Esophagus squamous epithelium (tissue), 4 donors: ENCODE measurements around the gene KCNAB1.
"Not testable (repeated sequence)": the region's sequence is repeated elsewhere in the genome, so short reads cannot be mapped to it uniquely, and the experiment has no call there.

Experiments used
- CTCF ChIP-seq, 6 experiments: fragments of 450-650 bp in 4 of 6; fragments of 200-600 bp in 2 of 6; sonication (generic) in 2 of 6; IDR thresholded peaks; one replicate each; pipeline ENCODE4 v1.5.1; 2016 to 2019; ENCODE audit warnings: antibody characterized with exemption in 6 of 6, mild to moderate bottlenecking in 4 of 6, moderate library complexity in 4 of 6
- POLR2A ChIP-seq, 4 donors: fragments of 450-650 bp; IDR thresholded peaks; one replicate each; pipeline ENCODE4 v1.6.1; 2017; ENCODE audit warnings: antibody characterized with exemption in 4 of 4, mild to moderate bottlenecking in 4 of 4, moderate library complexity in 3 of 4

GRCh38 chr3:156224046-156224445 lies 103.7 kb downstream of the KCNAB1 start:
- TF ChIP-seq POLR2A, CTCF (IDR thresholded peaks at IDR 0.05): not testable (repeated sequence)
